GM19324 (cell line): ENCODE data around the gene TPST2.

ENCODE experiments used
- ATAC-seq: cut with Tn5 transposase; IDR thresholded peaks from one replicate; pipeline ENCODE4 v1.9.1; 2021; ENCODE audit warnings: mild to moderate bottlenecking, moderate library complexity; ENCODE audit not compliant: unreplicated experiment, low FRiP score

The TPST2 gene

GRCh38 chr22:26612652-26613051, 22.7 kb upstream of the TPST2 start:
- ATAC-seq, result no peak

- no peak for ATAC-seq
Observed at GRCh38 chr22:26610996-26611395, 21.1 kb upstream of the TPST2 start.

- ATAC-seq, result peak; percentile 79
Observed at GRCh38 chr22:26610072-26610958, 20.4 kb upstream of the TPST2 start.

GRCh38 chr22:26609287-26609686, 19.4 kb upstream of the TPST2 start:
- no peak for ATAC-seq

GRCh38 chr22:26608129-26608528, 18.2 kb upstream of the TPST2 start:
- no peak for ATAC-seq

- ATAC-seq, result no peak
Observed at GRCh38 chr22:26606611-26607010, 16.7 kb upstream of the TPST2 start.

DNA sequence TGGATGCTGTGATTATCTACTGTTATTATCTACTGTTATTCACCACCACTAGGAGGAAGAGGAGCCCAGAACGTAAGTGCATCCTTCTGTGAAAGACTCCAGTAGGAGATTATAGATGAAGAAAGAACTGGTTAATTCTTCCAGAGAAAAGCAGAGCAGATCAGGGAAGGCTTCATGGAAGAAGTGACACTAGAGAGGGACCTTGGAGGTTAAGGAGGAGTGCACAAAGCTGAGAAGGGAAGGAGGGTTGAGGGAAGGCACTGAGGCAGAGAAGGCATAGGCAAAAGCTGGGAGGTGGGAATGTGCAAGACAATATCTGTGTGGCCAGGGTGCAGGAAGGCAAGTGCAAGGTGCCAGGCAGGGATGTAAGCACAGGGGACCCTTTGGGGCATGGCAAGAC, 14.4 kb upstream of the TPST2 start:
- ATAC-seq, result no peak

DNA sequence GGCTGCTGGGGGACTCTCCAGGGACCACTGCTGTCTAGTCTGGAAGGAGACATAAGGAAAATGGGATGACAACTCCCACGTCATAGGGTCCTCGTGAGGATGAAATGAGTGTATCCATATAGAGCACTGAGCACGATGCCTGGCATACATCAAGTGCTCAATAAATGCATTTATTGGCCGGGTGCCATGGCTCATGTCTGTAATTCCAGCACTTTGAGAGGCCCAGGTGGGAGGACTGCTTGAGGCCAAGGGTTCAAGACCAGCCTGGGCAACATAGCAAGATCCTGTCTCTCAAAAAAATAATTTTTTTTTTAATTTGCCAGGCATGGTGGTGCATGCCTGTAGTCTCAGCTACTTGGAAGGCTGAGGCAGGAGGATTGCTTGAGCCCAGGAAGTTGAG, 12.2 kb upstream of the TPST2 start:
- no peak for ATAC-seq

GRCh38 chr22:26601726-26602125, 11.8 kb upstream of the TPST2 start:
- ATAC-seq, result no peak

GRCh38 chr22:26599505-26599904, 9.6 kb upstream of the TPST2 start:
- no peak for ATAC-seq

- ATAC-seq, result no peak
Observed at GRCh38 chr22:26597480-26597879, 7.5 kb upstream of the TPST2 start.

- no peak for ATAC-seq
Observed at GRCh38 chr22:26597026-26597425, 7.1 kb upstream of the TPST2 start.

DNA sequence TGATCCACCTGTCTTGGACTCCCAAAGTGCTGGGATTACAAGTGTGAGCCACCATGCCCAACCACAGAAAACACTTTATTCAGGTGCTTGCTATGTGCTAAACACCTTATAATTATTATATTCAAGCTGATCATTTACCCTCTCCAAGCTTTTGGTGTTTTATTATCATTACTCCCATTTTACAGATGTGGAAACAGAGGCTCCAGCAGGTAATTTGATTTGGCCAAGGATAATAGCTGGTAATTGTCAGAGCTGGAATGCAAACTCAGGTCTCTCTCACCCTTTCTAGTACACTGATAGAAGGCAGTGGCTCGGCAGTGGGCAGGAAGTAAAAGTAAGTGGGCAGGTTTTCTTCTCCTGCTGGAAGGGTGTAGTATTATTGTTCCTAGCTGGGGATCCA, 3.8 kb upstream of the TPST2 start:
- no peak for ATAC-seq

GRCh38 chr22:26592421-26592891, 2.5 kb upstream of the TPST2 start:
- peak; percentile 41 for ATAC-seq

- ATAC-seq, result peak; percentile 5
Observed at GRCh38 chr22:26589367-26589844, 526 bp downstream of the TPST2 start.

DNA sequence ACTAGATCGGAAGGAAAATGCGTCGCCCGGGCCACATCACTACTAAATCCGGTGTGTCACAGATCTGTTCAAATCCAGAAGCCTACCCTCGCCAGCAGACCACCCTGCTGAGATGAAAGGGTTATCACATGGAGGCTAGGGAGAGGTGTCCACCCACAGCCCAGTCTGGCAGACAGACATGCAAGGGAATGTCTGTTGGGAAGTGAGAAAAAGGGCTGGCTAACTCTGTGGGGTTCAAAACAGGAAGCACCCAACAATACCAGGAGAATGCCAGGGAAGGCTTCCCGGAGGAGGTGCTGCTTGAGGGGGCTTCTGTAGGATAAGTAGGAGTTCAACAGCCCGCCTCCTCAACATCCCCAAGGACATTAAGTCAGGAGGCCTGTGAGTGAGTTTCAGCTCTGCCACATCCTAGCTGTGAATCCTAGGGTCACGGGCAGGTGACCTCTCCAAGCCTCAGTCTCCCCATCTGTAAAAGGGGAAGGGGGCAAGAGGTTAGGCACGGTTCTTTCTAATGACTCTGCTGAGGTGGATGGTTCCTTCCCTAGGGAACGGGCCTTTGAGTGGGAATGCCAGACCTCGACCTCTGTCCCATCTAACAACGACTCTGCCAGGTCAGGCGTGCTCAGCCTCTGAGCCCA, 1.1 kb downstream of the TPST2 start:
- ATAC-seq, result no peak

DNA sequence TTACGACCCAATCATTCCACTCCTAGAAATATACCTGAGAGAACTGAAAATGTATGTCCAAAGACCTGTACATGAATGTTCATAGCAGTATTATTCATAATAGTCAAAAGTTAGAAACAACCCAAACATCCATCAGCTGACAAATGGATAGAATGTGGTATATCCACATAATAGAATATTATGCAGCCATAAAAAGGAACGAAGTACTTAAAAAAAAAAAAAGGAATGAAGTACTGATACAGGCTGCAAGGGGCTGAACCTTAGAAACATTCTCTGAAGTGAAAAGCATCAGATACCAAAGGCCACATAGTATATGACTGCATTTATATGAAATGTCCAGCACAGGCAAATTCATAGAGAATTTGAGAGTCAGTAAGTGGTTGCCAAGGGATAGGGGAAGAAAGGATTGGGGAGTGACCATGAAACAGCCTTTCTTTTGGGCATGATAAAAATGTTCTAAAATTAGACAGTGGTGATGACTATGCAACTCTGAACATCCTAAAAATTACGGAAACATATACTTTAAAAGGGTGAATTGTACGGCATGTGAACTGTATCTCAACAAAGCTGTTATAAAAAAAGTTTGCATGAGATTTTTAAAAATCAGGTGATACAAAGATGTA, 1.8 kb downstream of the TPST2 start:
- no peak for ATAC-seq

GRCh38 chr22:26586556-26587325, 3.2 kb downstream of the TPST2 start:
- no peak for ATAC-seq

GRCh38 chr22:26585104-26585790, 4.7 kb downstream of the TPST2 start:
- ATAC-seq, result no peak

DNA sequence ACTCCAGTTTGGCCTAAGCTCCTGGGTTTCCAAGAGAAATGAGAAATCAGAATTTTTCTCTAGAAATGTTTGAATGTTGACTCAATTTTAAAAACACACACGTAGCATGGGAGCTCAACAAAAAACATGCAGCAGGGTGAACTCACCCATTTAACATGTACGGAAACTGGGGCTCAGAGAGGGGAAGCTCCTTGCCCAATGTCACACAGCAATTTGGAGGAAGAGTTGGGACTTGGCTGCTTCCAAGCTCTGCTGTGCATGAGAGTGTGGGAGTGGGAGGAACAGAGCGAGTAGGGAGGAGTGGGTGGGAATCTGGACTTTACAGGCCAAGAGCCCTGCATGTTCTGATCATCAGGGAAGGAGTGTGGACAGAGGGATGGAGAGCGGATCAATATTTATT, 5.9 kb downstream of the TPST2 start:
- ATAC-seq, result no peak
